Lower leg skin (tissue), 4 donors: ENCODE results near the gene ST3GAL5. TPM values are rescaled to one million over a fixed set of nuclear protein-coding genes. Genes with fewer than 3 reads are reported as not detected.

Experiments
- DNase-seq, 2 donors: peaks; one replicate each; pipeline ENCODE4 v3.0.0-alpha.2; 2019; ENCODE audit warnings: low spot score in 2 of 2
- H3K4me3 ChIP-seq: fragments of 200-600 bp; sonication (generic); 2 replicates; pipeline ENCODE4 v1.5.1; 2017; ENCODE audit warnings: mild to moderate bottlenecking, low read depth; ENCODE audit not compliant: poor library complexity, severe bottlenecking
- POLR2A ChIP-seq, 2 donors: fragments of 450-650 bp; IDR thresholded peaks; one replicate each; pipeline ENCODE4 v1.6.1; 2016 to 2017; ENCODE audit warnings: antibody characterized with exemption in 2 of 2, mild to moderate bottlenecking in 1 of 2, moderate library complexity in 1 of 2
- WGBS, 2 donors: methylation state at CpG; one replicate each; pipeline ENCODE4 v1.1.5; 2018; 5-methylcytosine and 5-hydroxymethylcytosine counted together
- intact Hi-C: fragments of 100-400 bp; cut with DNase I; formaldehyde crosslinking; loops from one replicate; pipeline ENCODE4 v1.15.0; 2023; ENCODE audit warnings: low total_unique reads
- total RNA-seq, 4 donors: library from RNA; depleted of rRNA; stranded (reverse); fragments of >200 nt; gene quantifications; one replicate each; pipeline ENCODE4 v1.1.0, GENCODE V29; 2016
- TF ChIP-seq, protein P1 (sequence below), 3 donors: fragments of 450-650 bp; IDR thresholded peaks; one replicate each; pipeline ENCODE4 v1.5.1; 2016; ENCODE audit warnings: antibody characterized with exemption in 3 of 3, mild to moderate bottlenecking in 3 of 3, moderate library complexity in 2 of 3

Gene ST3GAL5
- total RNA-seq, 4 donors from 2014 or later, result 6.9 to 8.6 (median 8.1) TPM

GRCh38 chr2:85911814-85912692 is 23.3 kb upstream of the ST3GAL5 start:
- no peak overlapping the region for H3K4me3 ChIP-seq
- 43 to 46% methylated on average over 9 of the region's 9 CpGs for WGBS, 2 donors
- TF ChIP-seq POLR2A (IDR thresholded peaks at IDR 0.05), result no peak
- TF ChIP-seq, protein P1, sequence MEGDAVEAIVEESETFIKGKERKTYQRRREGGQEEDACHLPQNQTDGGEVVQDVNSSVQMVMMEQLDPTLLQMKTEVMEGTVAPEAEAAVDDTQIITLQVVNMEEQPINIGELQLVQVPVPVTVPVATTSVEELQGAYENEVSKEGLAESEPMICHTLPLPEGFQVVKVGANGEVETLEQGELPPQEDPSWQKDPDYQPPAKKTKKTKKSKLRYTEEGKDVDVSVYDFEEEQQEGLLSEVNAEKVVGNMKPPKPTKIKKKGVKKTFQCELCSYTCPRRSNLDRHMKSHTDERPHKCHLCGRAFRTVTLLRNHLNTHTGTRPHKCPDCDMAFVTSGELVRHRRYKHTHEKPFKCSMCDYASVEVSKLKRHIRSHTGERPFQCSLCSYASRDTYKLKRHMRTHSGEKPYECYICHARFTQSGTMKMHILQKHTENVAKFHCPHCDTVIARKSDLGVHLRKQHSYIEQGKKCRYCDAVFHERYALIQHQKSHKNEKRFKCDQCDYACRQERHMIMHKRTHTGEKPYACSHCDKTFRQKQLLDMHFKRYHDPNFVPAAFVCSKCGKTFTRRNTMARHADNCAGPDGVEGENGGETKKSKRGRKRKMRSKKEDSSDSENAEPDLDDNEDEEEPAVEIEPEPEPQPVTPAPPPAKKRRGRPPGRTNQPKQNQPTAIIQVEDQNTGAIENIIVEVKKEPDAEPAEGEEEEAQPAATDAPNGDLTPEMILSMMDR (IDR thresholded peaks at IDR 0.05), result no peak
- intact Hi-C loops, result no loop called here
- DNase-seq, result peak; percentile 78 to 91

GRCh38 chr2:85911097-85911496 is 22.3 kb upstream of the ST3GAL5 start:
- 76 to 77% methylated on average over 6 of the region's 6 CpGs for WGBS, 2 donors

DNA sequence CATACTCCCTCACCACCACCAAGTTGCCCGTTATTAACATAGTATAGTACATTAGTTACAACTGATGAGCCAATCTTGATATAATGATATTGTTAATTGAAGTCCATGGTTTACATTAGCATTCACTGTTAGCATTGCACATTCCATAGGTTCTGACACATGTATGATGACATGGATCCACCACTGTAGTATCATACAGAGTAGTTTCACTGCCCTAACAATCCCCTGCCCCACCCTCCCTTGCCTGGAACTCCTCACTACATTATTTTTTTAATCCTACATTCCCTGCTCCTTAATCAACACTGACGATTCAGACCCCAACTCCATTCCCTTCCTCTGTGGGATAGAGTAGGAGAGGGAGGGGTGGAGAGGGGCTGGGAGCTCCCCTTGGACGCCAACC is 20.2 kb upstream of the ST3GAL5 start:
- 70 to 82% methylated on average over 3 of the region's 3 CpGs for WGBS, 2 donors
- TF ChIP-seq, protein P1 (IDR thresholded peaks at IDR 0.05), result no peak
- TF ChIP-seq POLR2A (IDR thresholded peaks at IDR 0.05), result no peak
- H3K4me3 ChIP-seq, result no peak overlapping the region
- no peak for DNase-seq
- intact Hi-C loops, result no loop called here

More at GRCh38 chr2:85911097-85911496, 22.3 kb upstream of the ST3GAL5 start:
- DNase-seq, result no peak
- no peak overlapping the region for H3K4me3 ChIP-seq
- TF ChIP-seq POLR2A (IDR thresholded peaks at IDR 0.05), result no peak
- TF ChIP-seq, protein P1 (IDR thresholded peaks at IDR 0.05), result no peak
- intact Hi-C loops, result no loop called here

DNA sequence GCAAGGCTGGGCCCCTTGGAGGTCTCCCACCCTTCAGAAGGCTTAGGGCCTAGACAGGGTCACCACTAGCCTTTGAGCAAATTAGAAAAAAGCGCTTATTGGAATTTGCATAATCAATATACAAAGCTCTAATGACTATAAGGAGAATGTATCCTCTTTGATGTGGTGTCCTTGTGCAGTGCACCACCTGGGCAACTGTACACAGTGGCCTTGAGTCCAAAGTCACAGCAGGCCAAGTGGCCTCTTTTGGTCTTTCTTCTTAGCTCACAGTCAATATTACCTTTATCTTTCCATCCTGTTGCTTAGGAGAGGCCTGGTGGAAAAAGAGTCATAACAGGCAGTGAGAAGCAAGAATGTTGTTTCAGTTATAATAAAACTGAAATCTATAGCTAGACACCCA is 19.7 kb upstream of the ST3GAL5 start:
- 100% methylated on average over 1 of the region's 1 CpG for WGBS, 2 donors
- intact Hi-C loops, result no loop called here
- DNase-seq, result peak in 1 of 2 donors; percentile 42
- TF ChIP-seq, protein P1 (IDR thresholded peaks at IDR 0.05), result no peak
- TF ChIP-seq POLR2A (IDR thresholded peaks at IDR 0.05), result no peak
- H3K4me3 ChIP-seq, result no peak overlapping the region

DNA sequence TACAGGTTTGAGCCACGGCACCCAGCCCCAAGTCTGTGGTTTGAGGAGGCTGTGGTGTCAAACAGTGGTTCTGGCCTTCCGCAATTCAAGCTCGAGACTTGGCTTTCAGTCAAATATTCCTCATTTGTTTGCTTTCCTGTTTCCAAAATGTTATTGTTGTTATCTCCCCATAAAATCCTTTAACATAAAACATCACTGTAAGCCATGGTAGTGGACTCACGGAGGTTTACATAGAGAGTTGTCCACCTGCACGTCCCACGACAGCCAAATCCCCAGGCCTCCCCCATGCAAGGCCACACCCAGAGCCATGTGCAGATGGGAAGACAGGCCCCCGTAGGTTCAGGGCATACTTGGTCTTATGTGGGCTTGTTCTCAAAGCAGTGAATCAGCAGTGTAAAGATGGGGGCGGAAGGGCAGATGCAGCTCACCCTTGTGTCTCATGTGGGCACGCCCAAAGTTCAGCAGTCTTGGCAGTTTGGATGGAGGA is 18.9 kb upstream of the ST3GAL5 start:
- no peak for DNase-seq
- TF ChIP-seq, protein P1 (IDR thresholded peaks at IDR 0.05), result no peak
- intact Hi-C loops, result no loop called here
- WGBS, 2 donors, result 53 to 59% methylated on average over 8 to 9 of the region's 9 CpGs
- H3K4me3 ChIP-seq, result no peak overlapping the region
